Central memory CD8-positive, alpha-beta T cell (primary cell): ENCODE results near the gene DHRS7.

ENCODE experiments used
- ATAC-seq: fragments of 150-1000 bp; cut with Tn5 transposase; replicated peaks from 2 replicates; pipeline ENCODE4 v1.10.0; 2022; ENCODE audit warnings: mild to moderate bottlenecking, moderate FRiP score, moderate number of reproducible peaks; ENCODE audit not compliant: poor library complexity, severe bottlenecking; ENCODE audit errors: extremely low read depth
- DNase-seq, 2 donors: peaks; one replicate each; pipeline ENCODE4 v3.0.0; 2021; ENCODE audit warnings: low spot score in 2 of 2
- H3K27ac Mint-ChIP-seq: one replicate; pipeline ENCODE4 v1.8.0; 2022; ENCODE audit warnings: low read depth, mild to moderate bottlenecking, moderate library complexity, mixed read lengths
- H3K27me3 Mint-ChIP-seq: one replicate; pipeline ENCODE4 v1.8.0; 2022; ENCODE audit warnings: mixed read lengths
- H3K36me3 Mint-ChIP-seq: one replicate; pipeline ENCODE4 v1.8.0; 2022; ENCODE audit warnings: mild to moderate bottlenecking, moderate library complexity, mixed read lengths; ENCODE audit not compliant: insufficient read depth
- H3K4me1 Mint-ChIP-seq: one replicate; pipeline ENCODE4 v1.8.0; 2022; ENCODE audit warnings: mixed read lengths
- H3K4me3 Mint-ChIP-seq: one replicate; pipeline ENCODE4 v1.8.0; 2022; ENCODE audit warnings: mild to moderate bottlenecking, moderate library complexity, mixed read lengths
- H3K9me3 Mint-ChIP-seq: one replicate; pipeline ENCODE4 v1.8.0; 2022; ENCODE audit warnings: mixed read lengths

The DHRS7 gene

DNA sequence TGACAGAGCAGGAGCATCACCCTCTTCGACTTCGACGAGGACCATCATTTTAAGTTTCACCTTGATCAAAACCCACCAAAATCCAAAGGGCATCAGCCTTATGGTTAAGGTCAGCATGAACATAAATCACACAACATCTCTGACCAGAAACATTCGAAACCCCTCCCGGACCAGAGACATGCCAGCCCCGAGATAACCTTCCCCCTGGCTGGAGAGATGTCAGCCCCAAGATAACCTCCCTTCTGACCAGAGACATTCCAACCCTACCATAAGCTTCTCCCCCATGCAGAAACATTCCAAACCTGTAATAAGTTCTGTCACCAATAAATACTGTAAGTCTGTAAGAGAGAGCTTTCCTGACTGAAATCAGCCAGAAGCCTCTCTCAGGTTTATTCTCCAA, 67.2 kb downstream of the DHRS7 start:
- peaks cover 19% of the 10 kb centered on the region for H3K36me3 Mint-ChIP-seq
- ATAC-seq (no peak), DNase-seq (no peak)
- H3K27ac Mint-ChIP-seq: no peak overlapping the region
- no peaks in the 10 kb centered on the region for H3K9me3 Mint-ChIP-seq
- H3K4me1 Mint-ChIP-seq: peaks cover 50% of the 10 kb centered on the region
- no peak overlapping the region for H3K4me3 Mint-ChIP-seq
- no peaks in the 10 kb centered on the region for H3K27me3 Mint-ChIP-seq

DNA sequence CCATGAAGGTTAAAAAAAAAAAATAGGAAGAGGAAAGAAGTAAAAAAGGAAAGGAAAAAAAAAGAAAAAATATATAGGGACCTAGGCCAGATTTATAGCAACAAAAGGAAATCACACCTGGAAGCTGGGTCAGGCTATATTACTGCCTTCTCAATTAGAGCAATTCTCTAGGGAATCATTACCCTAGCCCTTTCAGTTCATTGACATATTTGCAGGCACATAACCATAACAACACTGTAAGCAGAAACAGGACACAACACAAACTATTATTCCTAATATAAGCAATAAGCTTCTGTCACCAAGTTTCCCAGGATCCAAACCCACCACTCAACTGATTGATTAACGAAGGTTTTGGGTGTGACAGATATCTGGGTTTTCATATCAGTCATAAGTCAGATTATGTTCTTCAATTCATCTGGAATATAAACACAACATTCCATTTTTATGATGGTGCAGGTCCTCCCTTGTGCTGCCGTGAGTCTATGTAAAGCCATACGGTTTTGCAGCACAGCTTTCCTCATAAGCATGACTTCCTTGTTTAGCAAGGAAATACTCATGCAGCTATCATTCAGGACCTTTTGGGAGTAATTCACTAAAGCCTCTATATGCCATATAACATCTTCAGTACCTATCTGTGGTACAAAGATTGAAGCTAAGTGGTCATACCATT, 69.3 kb downstream of the DHRS7 start:
- DNase-seq (no peak), ATAC-seq (no peak)
- no peak overlapping the region for H3K4me3 Mint-ChIP-seq
- H3K9me3 Mint-ChIP-seq: no peaks in the 10 kb centered on the region
- H3K4me1 Mint-ChIP-seq: peaks cover 47% of the 10 kb centered on the region
- H3K27ac Mint-ChIP-seq: no peak overlapping the region
- H3K36me3 Mint-ChIP-seq: peaks cover 30% of the 10 kb centered on the region
- no peaks in the 10 kb centered on the region for H3K27me3 Mint-ChIP-seq

DNA sequence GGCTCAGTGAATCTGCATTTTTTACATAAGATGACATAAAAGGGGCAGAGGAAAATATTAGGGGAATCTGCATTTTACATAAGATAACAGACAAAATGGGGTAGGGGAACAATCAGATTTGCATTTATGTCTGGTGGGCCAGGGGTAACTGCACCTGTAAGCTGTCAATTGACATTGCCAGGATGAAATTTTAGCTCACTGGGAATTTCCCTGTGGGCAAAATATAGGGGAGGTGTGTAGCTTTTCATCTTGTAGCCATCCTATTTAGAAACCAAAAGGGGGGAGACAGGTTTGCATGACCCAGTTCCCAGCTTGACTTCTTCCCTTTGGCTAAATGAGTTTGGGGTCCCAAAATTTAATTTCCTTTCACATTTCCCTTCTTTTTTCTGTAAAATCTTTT, 70.0 kb downstream of the DHRS7 start:
- Mint-ChIP-seq H3K36me3 (peaks cover 27% of the 10 kb centered on the region), H3K4me1 (peaks cover 43% of the 10 kb centered on the region), H3K27me3 (no peaks in the 10 kb centered on the region), H3K9me3 (no peaks in the 10 kb centered on the region), H3K4me3 (peak overlapping the region; percentile 84), H3K27ac (no peak overlapping the region)
- DNase-seq: no peak
- no peak for ATAC-seq

DNA sequence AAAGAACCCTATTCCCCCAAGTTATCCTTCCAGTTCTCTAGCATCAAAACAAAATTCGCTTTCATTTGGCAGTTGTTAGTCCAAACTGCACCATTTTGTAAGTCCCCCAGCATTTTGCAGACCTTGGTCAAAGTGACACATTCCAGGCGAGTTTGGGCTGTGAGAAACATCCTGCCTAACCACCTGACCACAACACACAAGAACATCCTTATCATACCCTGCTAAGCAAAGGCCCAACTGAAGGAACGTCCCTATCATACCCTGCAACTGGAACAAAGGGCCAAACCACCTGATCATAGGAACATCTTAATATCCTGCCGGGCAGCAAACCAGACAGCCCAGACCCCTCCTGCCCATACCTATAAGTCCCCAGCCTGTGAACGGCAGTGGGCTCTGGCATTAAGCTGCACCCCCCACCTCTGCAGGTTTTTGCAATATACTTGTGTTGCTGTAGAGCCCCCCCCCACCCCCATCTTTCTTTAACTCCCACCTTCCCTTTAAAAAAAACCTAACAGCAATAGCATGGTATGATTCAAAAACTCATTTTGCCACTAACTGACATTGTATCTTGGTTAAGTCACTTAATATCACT, 70.8 kb downstream of the DHRS7 start:
- no peaks in the 10 kb centered on the region for H3K27me3 Mint-ChIP-seq
- H3K36me3 Mint-ChIP-seq: peaks cover 23% of the 10 kb centered on the region
- DNase-seq (no peak), ATAC-seq (no peak)
- H3K27ac Mint-ChIP-seq: peak overlapping the region; percentile 2
- peak overlapping the region; percentile 84 for H3K4me3 Mint-ChIP-seq
- no peaks in the 10 kb centered on the region for H3K9me3 Mint-ChIP-seq
- H3K4me1 Mint-ChIP-seq: peaks cover 43% of the 10 kb centered on the region
